ENCODE measurements around the gene RAB36.
A peak's percentile ranks its signal among the peaks of the same experiment; 100 is the strongest.

Gene RAB36

DNA sequence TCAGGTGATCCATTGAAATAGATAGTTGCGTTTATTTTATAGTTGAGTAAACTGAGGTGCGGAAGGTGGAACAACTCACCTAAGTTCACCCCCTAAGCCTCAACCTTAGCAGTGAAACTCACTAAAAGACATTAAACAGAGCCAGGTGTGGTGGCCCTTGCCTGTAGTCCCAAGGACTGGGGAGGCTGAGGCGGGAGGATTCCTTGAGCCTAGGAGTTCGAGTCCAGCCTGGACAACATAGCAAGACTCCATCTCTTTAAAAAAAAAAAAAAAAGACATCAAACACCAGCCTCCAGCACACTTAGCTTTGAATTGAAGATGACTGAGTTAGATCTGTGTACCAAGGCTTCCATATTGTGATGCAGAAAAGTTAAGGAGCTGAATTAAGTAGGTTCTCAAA, 845 bp upstream of the RAB36 start:
- peak overlapping the region; percentile 72 for H3K4me3 ChIP-seq (ENCODE audit: low read length)
- DNase-seq (ENCODE audit: low read depth): no peak
- TF ChIP-seq, protein P1, sequence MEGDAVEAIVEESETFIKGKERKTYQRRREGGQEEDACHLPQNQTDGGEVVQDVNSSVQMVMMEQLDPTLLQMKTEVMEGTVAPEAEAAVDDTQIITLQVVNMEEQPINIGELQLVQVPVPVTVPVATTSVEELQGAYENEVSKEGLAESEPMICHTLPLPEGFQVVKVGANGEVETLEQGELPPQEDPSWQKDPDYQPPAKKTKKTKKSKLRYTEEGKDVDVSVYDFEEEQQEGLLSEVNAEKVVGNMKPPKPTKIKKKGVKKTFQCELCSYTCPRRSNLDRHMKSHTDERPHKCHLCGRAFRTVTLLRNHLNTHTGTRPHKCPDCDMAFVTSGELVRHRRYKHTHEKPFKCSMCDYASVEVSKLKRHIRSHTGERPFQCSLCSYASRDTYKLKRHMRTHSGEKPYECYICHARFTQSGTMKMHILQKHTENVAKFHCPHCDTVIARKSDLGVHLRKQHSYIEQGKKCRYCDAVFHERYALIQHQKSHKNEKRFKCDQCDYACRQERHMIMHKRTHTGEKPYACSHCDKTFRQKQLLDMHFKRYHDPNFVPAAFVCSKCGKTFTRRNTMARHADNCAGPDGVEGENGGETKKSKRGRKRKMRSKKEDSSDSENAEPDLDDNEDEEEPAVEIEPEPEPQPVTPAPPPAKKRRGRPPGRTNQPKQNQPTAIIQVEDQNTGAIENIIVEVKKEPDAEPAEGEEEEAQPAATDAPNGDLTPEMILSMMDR (conservative IDR thresholded peaks at IDR 0.05; ENCODE audit: low read length): no peak

DNA sequence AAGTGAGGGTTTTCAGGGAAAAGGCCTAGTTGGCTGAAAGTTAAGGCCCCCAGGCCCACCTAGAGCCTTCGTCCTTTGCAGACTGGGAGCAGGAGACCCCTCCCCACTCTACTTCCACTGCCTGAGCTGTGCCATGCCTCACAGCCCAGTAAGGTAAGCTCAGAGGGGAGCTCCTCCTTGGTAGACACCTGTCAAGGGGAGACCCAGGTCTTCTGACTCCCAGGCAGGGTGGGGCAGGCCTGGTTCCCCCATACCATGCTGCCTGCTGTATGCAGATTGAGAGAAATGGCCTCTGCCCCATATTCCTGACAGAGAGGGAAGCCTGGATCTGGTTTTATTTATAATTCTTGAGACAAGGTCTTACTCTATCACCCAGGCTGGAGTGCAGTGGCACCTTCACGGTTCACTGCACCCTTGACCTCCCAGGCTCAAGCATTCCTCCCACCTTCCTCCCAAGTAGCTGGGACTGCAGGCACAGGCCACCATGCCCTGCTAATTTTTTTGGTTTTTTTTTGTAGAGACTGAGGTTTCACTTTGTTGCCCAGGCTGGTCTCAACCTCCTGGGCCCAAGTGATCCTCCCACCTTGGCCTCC, 697 bp downstream of the RAB36 start:
- TF ChIP-seq, protein P1 (conservative IDR thresholded peaks at IDR 0.05; ENCODE audit: low read length): no peak
- DNase-seq (ENCODE audit: low read depth): no peak
- peak overlapping the region; percentile 72 for H3K4me3 ChIP-seq (ENCODE audit: low read length)

DNA sequence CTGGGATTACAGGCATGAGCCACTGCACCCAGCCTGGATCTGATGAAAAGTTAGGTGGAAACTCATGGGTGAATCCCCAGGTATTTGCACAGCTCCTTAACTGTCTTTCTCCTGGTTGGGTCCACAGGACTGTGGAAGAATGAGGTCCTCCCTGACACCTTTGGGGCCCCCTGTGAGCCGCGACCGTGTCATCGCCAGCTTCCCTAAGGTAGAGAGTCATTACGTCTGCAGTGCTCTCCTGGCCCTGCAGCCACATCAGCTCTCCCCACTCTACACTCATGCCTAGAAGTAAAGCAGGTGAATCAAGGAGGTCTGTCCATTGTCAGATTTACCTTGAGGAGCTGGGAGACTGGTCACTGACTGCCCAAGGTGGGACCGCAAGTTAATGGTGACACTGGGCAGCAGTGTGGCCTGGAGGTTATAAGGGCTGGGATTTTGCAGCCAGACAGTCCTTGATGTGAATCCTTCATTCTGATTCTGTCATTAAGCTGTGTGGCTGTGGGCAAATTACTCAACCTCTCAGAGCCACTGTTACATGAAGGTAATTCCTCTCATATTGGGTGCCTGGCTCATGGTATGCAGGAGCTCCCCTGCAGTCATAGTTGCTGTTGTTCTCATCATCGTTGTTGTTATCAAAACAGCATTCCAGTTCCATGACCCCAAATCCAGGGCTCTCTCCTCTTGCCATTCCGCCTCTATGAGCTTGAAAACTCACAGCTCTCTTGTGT, 1.4 kb downstream of the RAB36 start:
- no peak for DNase-seq (ENCODE audit: low read depth)
- TF ChIP-seq, protein P1 (conservative IDR thresholded peaks at IDR 0.05; ENCODE audit: low read length): no peak
- H3K4me3 ChIP-seq (ENCODE audit: low read length): no peak overlapping the region

DNA sequence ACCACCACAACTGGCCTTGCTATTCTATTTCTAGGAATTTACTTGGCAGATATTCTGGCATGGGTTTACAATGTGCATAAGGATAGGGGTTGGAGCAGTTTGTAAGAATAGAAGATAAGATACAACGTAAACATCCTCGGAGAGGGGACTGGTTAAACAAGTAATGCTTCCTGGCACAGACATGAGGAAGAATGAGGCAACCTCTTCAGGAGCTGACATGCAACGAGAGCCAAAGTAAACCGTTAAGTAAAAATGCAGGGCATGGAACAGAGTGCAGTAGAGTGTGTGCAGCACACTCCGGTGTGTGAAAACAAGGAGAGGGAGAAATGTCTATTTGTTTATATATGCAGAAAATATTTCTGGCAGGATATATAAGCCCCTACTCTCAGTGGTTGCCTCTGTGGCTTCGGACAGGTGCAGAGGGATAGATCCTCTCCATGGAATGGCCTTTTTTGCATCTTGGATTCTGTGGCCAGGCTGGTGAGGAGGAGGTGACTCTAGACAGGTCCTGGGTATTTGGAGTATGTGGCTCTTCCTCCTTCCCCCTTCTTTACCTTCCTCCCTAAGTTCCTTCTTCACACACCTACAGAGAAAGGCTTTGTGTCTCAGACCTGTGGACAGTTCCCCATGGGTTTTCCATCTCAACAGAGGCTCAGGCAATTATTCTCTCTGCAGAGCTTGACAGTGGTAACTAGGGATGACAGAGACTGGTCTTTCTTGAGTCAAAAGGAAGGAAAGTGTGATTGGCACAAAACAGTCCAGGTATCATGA, 2.5 kb downstream of the RAB36 start:
- TF ChIP-seq, protein P1 (conservative IDR thresholded peaks at IDR 0.05; ENCODE audit: low read length): no peak
- peak; percentile 31 for DNase-seq (ENCODE audit: low read depth)
- no peak overlapping the region for H3K4me3 ChIP-seq (ENCODE audit: low read length)

DNA sequence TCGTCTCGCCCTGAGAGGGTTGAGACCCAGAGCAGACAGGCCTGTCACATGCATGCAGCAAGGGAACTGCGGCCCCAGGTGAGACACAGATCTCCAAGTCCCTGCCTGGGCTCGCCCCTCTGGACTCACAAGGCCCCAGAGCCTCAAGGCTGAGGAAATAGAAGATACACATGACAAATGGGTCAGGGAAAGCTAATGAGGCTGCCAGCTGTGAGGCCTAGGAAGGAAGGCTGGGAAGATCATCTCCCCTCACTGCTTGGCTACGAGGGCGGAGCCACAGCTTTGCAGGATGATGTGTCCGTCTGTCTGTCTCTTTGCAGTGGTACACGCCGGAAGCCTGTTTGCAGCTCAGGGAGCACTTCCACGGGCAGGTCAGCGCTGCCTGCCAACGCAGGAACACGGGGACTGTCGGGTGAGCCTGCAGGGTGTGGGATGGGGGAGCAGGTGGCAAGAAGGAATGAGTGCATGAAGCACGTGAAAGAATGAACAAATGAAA, 4.5 kb downstream of the RAB36 start:
- DNase-seq (ENCODE audit: low read depth): no peak
- H3K4me3 ChIP-seq (ENCODE audit: low read length): no peak overlapping the region

DNA sequence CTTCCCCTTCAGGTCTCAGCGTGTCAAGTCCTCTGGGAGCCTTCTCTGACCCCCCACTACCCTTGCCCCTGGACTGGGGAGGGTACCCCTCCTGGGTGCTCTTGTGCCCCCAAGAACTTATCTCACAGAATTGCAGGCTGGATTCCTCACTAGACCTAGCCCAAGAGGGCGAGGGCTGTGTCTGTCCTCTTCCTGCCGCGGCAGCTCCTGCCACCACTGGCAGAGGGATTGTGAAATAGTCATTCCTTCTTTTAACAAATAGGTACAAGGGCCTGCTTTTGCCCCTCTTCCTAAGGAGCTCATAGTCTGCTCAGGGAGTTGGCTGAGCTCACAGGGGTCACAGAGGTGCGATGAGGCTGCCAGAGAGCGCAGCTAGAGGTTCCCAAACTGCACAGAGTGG, 5.5 kb downstream of the RAB36 start:
- no peak for DNase-seq (ENCODE audit: low read depth)

More for the DNA sequence above, 4.5 kb downstream of the RAB36 start:
- TF ChIP-seq, protein P1 (conservative IDR thresholded peaks at IDR 0.05; ENCODE audit: low read length): no peak

More for the DNA sequence above, 5.5 kb downstream of the RAB36 start:
- no peak overlapping the region for H3K4me3 ChIP-seq (ENCODE audit: low read length)
- TF ChIP-seq, protein P1 (conservative IDR thresholded peaks at IDR 0.05; ENCODE audit: low read length): no peak
